ENCODE measurements around the gene IKZF3.

GRCh38 chr17:39732586-39732985 is 131.5 kb downstream of the IKZF3 start:
- TF ChIP-seq CTCF (IDR thresholded peaks at IDR 0.05), result no peak
- no peak for TF ChIP-seq POLR2A (IDR thresholded peaks at IDR 0.05)

Data from right lobe of liver (tissue), 4 donors.